Right atrium auricular region (tissue), 2 donors: ENCODE measurements around the gene UTS2R. TPM values are rescaled to one million over a fixed set of nuclear protein-coding genes. Genes with fewer than 3 reads are reported as not detected.

Experiments
- DNase-seq: peaks from one replicate; pipeline ENCODE4 v3.0.0-alpha.2; 2019; ENCODE audit warnings: low spot score
- H3K27ac ChIP-seq, 2 donors: fragments of 200-600 bp; sonication (generic); 1 replicate in 1 of 2; 2 replicates in 1 of 2; pipeline ENCODE4 v1.5.1; 2016 to 2019
- H3K27me3 ChIP-seq, 2 donors: fragments of 200-600 bp; sonication (generic); one replicate each; pipeline versions ENCODE4 v1.5.1 to v1.6.0; 2017 to 2019
- H3K36me3 ChIP-seq: fragments of 200-600 bp; sonication (generic); one replicate; pipeline ENCODE4 v1.5.1; 2016
- H3K4me1 ChIP-seq, 2 donors: fragments of 200-600 bp; sonication (generic); one replicate each; pipeline versions ENCODE4 v1.5.1 to v1.6.0; 2017 to 2019
- H3K4me3 ChIP-seq, 2 donors: fragments of 200-600 bp; sonication (generic); 1 replicate in 1 of 2; 2 replicates in 1 of 2; pipeline ENCODE4 v1.5.1; 2017 to 2019; ENCODE audit warnings: mild to moderate bottlenecking in 1 of 2, moderate library complexity in 1 of 2
- H3K9me3 ChIP-seq, 2 donors: fragments of 200-600 bp; sonication (generic); one replicate each; pipeline ENCODE4 v1.5.1; 2019
- CTCF ChIP-seq, 2 donors: fragments of 200-600 bp; sonication (generic); IDR thresholded peaks; one replicate each; pipeline ENCODE4 v1.5.1; 2019; ENCODE audit warnings: antibody characterized with exemption in 2 of 2
- total RNA-seq, 2 donors: library from RNA; depleted of rRNA; stranded (reverse); fragments of >200 nt; gene quantifications; one replicate each; pipeline ENCODE4 v1.1.0, GENCODE V29; 2016

Gene UTS2R
- total RNA-seq, 2 donors from 2014 or later: 0.44 to 16.9 TPM

GRCh38 chr17:82389379-82389778 is 17.8 kb downstream of the UTS2R start:
- Histone ChIP-seq H3K4me1 (peaks cover 0 to 29% of the 10 kb centered on the region in 2 donors), H3K27ac (no peak overlapping the region), H3K4me3 (no peak overlapping the region), H3K9me3 (no peaks in the 10 kb centered on the region), H3K27me3 (no peaks in the 10 kb centered on the region), H3K36me3 (no peaks in the 10 kb centered on the region)
- no peak for DNase-seq
- TF ChIP-seq CTCF (IDR thresholded peaks at IDR 0.05): no peak

DNA sequence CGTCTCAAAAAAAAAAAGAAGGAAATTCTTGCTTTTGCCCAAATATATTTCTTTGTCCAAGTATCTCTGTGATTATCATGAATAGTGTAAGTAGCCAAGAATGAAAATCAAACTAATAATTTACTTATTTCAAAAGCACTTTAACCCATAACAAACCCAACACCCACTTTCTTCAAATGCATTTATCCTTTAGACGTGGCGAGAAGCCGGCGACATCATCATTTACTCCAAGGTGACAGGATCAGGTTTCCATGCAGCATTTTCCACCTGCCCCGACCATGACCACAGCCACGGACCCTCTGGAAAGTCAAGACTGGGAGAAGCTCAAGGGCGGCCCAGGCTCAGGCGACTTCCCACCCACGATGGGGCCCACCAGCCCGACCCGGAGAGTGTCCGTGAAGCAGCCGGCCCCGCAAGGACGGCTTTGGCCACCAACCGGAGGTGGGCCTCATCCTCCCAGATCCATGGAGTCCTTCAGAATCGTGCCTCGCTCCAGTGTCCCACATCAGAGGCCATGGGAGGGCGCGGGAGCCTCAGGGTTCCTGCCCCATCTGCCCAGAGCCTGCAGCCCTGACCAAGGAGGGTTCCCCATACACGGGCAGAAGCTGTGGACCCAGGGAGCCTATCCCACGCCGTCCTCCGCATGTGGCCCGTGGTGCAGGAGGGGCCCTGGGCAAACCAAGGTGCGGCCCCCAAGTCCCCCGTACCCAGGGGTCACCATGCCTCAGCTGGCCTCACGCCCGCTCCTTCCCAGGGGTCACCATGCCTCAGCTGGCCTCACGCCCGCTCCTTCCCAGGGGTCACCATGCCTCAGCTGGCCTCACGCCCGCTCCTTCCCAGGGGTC is 18.7 kb downstream of the UTS2R start:
- H3K36me3 ChIP-seq: no peaks in the 10 kb centered on the region
- no peak for DNase-seq
- no peak overlapping the region for H3K27ac ChIP-seq
- H3K27me3 ChIP-seq: no peaks in the 10 kb centered on the region
- H3K4me3 ChIP-seq: no peak overlapping the region
- TF ChIP-seq CTCF (IDR thresholded peaks at IDR 0.05): no peak
- H3K9me3 ChIP-seq: no peaks in the 10 kb centered on the region
- peaks cover 0 to 20% of the 10 kb centered on the region in 2 donors for H3K4me1 ChIP-seq

DNA sequence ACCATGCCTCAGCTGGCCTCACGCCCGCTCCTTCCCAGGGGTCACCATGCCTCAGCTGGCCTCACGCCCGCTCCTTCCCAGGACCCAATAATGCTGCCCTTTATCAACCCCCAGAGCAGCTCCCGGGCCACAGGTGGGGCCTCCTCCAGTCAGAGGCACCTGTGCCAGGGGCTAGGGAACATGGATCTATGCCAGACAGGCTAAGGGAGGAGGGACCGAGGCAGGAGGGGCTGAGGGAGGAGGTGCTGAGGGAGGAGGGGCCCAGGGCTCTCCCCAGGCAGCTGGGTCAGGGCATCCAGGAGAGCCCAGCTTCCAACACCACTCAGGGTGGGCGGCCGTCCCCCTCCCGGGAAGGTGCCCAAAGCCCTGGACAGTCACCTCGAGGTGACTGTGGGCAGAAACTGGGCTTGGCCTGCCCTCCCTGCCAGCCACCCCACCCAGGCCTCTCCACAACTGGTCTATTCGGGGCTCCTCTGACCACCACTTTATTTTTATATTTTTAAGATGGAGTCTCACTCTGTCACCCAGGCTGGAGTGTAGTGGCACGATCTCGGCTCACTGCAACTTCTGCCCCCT is 19.4 kb downstream of the UTS2R start:
- no peak for DNase-seq
- Histone ChIP-seq H3K36me3 (no peaks in the 10 kb centered on the region), H3K4me3 (no peak overlapping the region), H3K9me3 (no peaks in the 10 kb centered on the region), H3K4me1 (peaks cover 0 to 14% of the 10 kb centered on the region in 2 donors), H3K27ac (no peak overlapping the region), H3K27me3 (no peaks in the 10 kb centered on the region)
- no peak for TF ChIP-seq CTCF (IDR thresholded peaks at IDR 0.05)

- H3K4me1 ChIP-seq: peaks cover 0 to 10% of the 10 kb centered on the region in 2 donors
- H3K9me3 ChIP-seq: no peaks in the 10 kb centered on the region
- DNase-seq: no peak
- no peaks in the 10 kb centered on the region for H3K36me3 ChIP-seq
- TF ChIP-seq CTCF (IDR thresholded peaks at IDR 0.05): no peak
- no peak overlapping the region for H3K4me3 ChIP-seq
- no peak overlapping the region for H3K27ac ChIP-seq
- H3K27me3 ChIP-seq: no peaks in the 10 kb centered on the region
Measured at GRCh38 chr17:82391496-82392066, 20.0 kb downstream of the UTS2R start.

- H3K27me3 ChIP-seq: no peaks in the 10 kb centered on the region
- no peak overlapping the region for H3K27ac ChIP-seq
- no peak for TF ChIP-seq CTCF (IDR thresholded peaks at IDR 0.05)
- no peaks in the 10 kb centered on the region for H3K36me3 ChIP-seq
- H3K4me3 ChIP-seq: no peak overlapping the region
- DNase-seq: no peak
- H3K4me1 ChIP-seq: peaks cover 0 to 5% of the 10 kb centered on the region in 2 donors
- H3K9me3 ChIP-seq: no peaks in the 10 kb centered on the region
Measured at GRCh38 chr17:82392209-82392920, 20.8 kb downstream of the UTS2R start.
